Loucy (cell line): Measurements from ENCODE around the gene FHL3.

ENCODE experiments used
- EZH2phosphoT487 ChIP-seq: fragments of 200-600 bp; IDR thresholded peaks from 2 replicates; pipeline ENCODE4 v1.6.1; 2018; ENCODE audit warnings: antibody characterized with exemption, mild to moderate bottlenecking, moderate library complexity, borderline replicate concordance
- TF ChIP-seq, protein P1 (sequence below): fragments of 200-600 bp; sonication (generic); conservative IDR thresholded peaks from 2 replicates; pipeline ENCODE4 v1.5.1; 2014; ENCODE audit warnings: mild to moderate bottlenecking, antibody characterized with exemption, low read length

DNA sequence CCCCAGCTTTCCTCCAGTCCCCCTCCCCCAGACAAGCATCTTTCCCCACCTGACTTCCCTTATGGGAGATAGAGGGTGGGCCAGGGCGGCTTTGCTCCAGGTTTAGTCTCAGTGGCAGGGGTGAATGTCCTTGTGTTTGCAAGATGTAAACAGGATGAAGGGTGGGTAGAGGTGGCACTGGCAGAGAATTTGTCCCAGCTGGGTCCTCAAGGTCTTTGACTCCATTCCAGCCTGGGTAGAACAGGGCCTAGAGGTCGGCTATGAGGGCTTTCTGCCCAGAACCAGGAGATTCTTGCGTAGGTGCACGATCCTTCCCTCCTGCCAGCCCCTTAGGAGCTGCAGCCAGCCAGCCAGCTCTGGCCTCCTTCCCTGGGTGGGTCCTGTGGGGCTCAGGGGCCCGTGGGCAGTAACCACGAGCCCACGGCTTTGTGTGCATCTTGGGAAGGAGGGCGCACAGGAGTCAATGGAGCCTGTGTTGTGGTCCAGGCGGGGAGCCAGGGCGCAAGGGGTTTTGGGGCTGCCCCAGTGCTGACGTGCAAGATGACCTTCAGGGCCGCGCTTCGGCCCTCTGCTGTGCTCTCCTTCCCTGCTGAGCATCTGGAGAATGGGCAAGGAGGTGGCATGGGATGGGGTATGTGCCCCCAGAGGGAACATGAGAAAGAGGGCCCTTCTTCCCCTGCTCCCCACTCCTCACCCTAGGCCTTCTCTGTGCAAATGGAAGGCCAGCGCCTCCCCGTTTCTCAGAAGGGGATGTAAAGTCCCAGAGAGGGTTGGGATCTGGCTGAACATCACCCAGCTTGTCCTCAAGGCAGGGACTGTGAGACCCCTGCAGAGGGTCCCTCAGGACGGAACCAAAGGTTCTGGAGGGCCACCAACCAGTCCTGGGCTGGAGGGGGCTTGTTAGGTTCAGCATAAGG is 25.5 kb upstream of the FHL3 start:
- TF ChIP-seq, protein P1, sequence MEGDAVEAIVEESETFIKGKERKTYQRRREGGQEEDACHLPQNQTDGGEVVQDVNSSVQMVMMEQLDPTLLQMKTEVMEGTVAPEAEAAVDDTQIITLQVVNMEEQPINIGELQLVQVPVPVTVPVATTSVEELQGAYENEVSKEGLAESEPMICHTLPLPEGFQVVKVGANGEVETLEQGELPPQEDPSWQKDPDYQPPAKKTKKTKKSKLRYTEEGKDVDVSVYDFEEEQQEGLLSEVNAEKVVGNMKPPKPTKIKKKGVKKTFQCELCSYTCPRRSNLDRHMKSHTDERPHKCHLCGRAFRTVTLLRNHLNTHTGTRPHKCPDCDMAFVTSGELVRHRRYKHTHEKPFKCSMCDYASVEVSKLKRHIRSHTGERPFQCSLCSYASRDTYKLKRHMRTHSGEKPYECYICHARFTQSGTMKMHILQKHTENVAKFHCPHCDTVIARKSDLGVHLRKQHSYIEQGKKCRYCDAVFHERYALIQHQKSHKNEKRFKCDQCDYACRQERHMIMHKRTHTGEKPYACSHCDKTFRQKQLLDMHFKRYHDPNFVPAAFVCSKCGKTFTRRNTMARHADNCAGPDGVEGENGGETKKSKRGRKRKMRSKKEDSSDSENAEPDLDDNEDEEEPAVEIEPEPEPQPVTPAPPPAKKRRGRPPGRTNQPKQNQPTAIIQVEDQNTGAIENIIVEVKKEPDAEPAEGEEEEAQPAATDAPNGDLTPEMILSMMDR, result no peak
- TF ChIP-seq EZH2phosphoT487, result no peak
